GM18526 (cell line): ENCODE results near the gene CCRL2.

ENCODE experiments used
- POLR2A ChIP-seq: IDR thresholded peaks from 3 replicates; pipeline ENCODE4 v1.6.1; 2011; ENCODE audit not compliant: insufficient read length; ENCODE audit errors: extremely low read depth

CCRL2 gene

DNA sequence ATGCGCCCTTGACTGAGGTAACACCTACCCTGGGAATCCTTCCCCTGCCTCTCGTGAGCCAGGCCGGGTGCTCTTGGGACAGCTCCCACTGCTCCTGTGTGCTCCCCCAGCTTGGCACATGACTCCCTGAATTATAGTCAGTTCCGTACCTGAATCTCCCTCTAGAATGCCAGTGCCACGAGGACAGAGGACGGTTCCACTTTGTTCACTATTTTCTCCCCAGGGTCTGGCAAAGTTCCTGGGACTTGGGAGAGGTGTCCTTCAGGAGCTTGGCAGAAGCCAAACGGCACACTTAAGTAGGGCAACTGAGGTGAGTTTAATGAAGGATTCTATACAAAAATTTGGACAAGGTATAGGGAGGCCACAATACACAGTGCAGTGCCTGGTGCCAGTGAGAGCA lies 9.9 kb upstream of the CCRL2 start:
- no peak for TF ChIP-seq POLR2A

DNA sequence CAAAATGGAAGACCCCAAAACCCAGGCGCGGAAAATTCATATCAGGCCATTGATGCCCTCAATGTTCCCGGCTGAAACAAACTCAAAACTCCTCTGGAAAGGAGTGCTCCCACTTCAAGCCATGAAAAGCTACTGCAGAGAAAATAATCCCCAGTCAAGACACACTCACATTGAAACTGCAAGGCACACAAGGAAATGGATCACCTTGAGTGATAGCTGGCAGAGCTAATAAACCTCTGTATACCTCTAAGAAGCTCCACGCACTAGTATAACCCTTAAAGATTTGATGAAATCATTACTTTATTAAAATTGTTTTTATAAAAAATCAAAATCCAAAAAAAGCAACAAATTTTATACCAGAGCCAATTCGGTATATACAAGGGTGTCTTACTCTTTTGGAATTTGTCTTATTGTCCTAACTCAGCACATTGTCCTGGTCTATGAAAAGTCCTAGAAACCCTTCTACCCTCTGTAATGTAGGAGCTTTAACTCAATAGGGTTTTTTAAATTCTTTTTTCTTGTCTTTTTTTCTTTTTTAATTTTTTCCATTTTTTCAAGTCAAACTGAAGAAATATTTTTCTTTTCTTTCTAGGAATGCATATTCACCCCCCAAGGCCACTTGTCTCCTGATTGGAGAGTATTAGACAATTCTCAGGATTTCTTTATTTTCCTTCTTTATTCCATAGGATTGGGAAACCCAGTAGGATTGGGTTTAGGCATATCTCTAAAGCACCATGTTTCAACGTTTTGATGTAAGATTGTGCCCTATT lies 8.7 kb upstream of the CCRL2 start:
- no peak for TF ChIP-seq POLR2A

GRCh38 chr3:46399098-46399497 lies 8.0 kb upstream of the CCRL2 start:
- TF ChIP-seq POLR2A: no peak

- TF ChIP-seq POLR2A: no peak
These were observed 7.5 kb upstream of the CCRL2 start for GRCh38 chr3:46399557-46399956.

GRCh38 chr3:46400000-46400734 lies 6.9 kb upstream of the CCRL2 start:
- TF ChIP-seq POLR2A: no peak

GRCh38 chr3:46400846-46401245 lies 6.2 kb upstream of the CCRL2 start:
- no peak for TF ChIP-seq POLR2A

DNA sequence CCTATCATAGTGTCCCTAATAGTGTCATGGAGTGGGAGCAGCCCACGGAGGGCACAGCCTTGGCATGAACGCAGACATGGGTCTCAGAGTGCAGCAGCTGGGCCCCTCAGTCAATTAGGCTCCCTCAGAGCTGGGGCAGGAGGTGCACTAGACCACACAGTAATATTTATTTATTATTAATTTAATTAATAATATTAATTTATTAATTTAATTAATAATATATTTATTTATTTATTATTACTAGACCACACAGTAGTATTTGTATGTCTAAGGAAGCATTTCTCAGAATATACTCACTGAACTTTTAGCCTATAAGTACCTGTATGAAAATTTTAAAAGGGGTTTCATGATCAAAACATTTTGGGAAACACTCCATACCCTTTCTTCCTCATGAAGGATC lies 5.5 kb upstream of the CCRL2 start:
- no peak for TF ChIP-seq POLR2A

GRCh38 chr3:46405301-46406019 lies 1.6 kb upstream of the CCRL2 start:
- no peak for TF ChIP-seq POLR2A

DNA sequence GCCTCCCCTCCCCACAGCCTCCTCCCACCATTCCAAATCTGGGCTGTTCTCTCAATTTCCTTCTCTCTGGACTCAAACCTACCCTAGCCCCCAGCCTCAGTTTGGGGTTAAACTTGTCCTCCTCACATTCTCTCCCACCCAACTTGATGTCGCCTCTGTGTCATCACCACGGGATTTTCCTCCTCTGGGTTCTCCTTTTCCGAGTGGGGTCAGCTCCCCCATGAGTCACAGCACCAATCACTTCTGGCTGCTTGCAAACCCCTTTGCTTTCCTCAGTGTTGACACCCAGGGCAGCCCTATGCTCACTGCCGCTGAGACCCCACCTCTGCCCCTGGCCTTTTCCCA lies 644 bp upstream of the CCRL2 start:
- TF ChIP-seq POLR2A: no peak

DNA sequence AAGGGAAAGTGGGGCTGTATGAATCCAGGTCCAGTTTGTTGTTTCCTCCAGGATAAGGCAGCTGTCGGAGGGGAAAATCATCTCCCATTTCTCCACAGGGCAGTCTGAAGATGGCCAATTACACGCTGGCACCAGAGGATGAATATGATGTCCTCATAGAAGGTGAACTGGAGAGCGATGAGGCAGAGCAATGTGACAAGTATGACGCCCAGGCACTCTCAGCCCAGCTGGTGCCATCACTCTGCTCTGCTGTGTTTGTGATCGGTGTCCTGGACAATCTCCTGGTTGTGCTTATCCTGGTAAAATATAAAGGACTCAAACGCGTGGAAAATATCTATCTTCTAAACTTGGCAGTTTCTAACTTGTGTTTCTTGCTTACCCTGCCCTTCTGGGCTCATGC lies 911 bp downstream of the CCRL2 start:
- TF ChIP-seq POLR2A: no peak

- no peak for TF ChIP-seq POLR2A
These were observed 1.8 kb downstream of the CCRL2 start for GRCh38 chr3:46408853-46409252.

DNA sequence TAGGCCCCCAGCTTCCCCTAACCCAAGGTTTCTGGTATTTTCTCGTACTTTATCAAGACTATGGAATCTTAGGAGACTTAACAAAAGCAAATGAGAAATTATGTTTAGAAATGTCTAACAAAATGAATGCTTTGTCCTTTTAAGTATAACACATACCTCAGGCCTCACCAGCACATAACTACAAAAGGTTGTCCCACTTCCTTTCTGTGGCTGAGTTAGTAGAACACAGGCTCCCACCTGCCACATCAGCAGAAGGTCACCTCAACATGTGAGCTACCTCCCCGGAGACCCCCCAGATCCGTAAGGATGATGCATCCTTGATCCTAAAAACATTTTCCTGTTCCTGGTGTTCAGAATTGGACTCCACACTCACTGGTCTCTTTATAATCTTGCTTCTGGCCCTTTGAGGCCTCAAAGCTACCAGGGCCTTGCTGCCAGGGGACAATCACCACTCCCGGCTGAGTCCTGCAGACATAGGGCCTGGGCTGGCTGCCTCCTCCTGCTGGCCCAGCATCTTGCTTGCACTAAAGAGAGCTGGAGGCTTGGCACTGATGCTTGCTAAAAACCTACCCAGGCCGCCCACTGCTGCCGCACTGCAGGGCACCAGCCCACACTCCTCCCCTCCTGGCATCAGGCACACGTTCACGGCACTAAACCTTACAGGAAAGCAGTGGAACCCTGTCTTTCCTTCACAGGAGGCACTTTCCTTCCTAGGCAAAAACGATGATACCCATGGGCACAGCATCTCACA lies 2.9 kb downstream of the CCRL2 start:
- TF ChIP-seq POLR2A: no peak

- TF ChIP-seq POLR2A: no peak
These were observed 3.6 kb downstream of the CCRL2 start for GRCh38 chr3:46410669-46411068.

DNA sequence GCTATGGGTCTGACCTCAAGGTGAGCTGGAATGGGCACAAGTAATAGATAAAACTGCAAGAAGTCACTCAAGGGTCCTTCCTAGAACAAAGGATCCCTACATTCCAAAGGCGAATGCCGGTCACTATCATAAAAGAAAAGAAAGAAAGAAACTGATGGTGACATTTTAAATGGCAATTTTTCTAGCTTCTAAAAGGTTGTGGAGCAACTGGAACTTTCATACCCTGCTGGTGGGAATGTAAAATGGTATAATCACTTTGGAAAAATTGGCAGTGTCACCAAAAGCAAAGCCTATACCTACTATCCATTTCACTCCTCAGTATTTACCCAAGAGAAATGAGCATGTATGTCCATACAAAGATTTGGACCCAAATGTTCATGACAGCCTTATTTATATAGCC lies 4.2 kb downstream of the CCRL2 start:
- TF ChIP-seq POLR2A: no peak

GRCh38 chr3:46412786-46413298 lies 5.8 kb downstream of the CCRL2 start:
- no peak for TF ChIP-seq POLR2A
